Ishikawa (cell line): ENCODE measurements around the gene ZC2HC1B.

ENCODE experiments used
- CEBPB ChIP-seq: IDR thresholded peaks from 2 replicates; pipeline ENCODE4 v1.6.1; 2012
- EGR1 ChIP-seq: IDR thresholded peaks from 2 replicates; pipeline ENCODE4 v1.6.1; 2012
- EP300 ChIP-seq: IDR thresholded peaks from 2 replicates; pipeline ENCODE4 v1.6.1; 2012; ENCODE audit warnings: borderline replicate concordance
- RAD21 ChIP-seq: IDR thresholded peaks from 2 replicates; pipeline ENCODE4 v1.6.1; 2012; ENCODE audit warnings: low read depth
- REST ChIP-seq: IDR thresholded peaks from 2 replicates; pipeline ENCODE4 v1.6.1; 2012; ENCODE audit warnings: low read depth, mild to moderate bottlenecking
- TAF1 ChIP-seq: IDR thresholded peaks from 2 replicates; pipeline ENCODE4 v1.6.1; 2012; ENCODE audit warnings: low read depth, mild to moderate bottlenecking
- TEAD4 ChIP-seq: IDR thresholded peaks from 2 replicates; pipeline ENCODE4 v1.6.1; 2012

GRCh38 chr6:143957679-143958274 lies 93.5 kb downstream of the ZC2HC1B start:
- no peak for TF ChIP-seq EP300
- TF ChIP-seq TAF1: no peak
- no peak for TF ChIP-seq CEBPB
- no peak for TF ChIP-seq REST
- no peak for TF ChIP-seq RAD21
- TF ChIP-seq EGR1: no peak
- no peak for TF ChIP-seq TEAD4
